ENCODE data around the gene PLS3.

The PLS3 gene

DNA sequence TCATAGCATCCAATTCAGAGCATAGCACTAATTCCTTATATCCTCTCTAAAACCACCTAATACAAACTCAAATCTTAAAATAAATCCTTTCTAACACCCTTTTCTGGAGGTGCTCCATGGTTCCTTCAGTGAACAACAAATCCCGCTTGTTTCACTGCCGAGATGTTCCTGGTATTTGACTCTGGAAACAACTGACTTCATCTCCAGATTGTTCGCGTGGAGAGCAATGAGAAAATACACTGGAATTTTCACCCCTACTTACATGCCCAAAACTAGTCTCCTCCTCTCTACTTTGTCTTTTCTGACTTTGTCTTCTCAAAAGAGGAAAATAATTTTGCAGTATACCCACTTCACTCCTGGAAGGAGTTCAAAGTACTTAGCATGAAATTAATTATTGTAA lies 129.0 kb downstream of the PLS3 start:
- Histone ChIP-seq H3K9me3 (ENCODE audit: control insufficient read depth, low read length) (no peaks in the 10 kb centered on the region), H3K4me3 (ENCODE audit: extremely low read depth, insufficient read depth, low read length, poor library complexity, severe bottlenecking) (no peak overlapping the region), H3K27ac (ENCODE audit: low read depth, low read length, severe bottlenecking) (peak overlapping the region; percentile 91), H3K4me1 (ENCODE audit: control insufficient read depth, insufficient read depth, low read length, poor library complexity, severe bottlenecking) (no peaks in the 10 kb centered on the region), H3K36me3 (ENCODE audit: control insufficient read depth, insufficient read depth, low read length) (no peaks in the 10 kb centered on the region)
- 72 to 100% methylated on average over 1 to 4 of the region's 4 CpGs for WGBS, 2 experiments (ENCODE audit: insufficient coverage in 2 of 2)

- H3K4me3 ChIP-seq (ENCODE audit: extremely low read depth, insufficient read depth, low read length, poor library complexity, severe bottlenecking) = no peak overlapping the region
- H3K9me3 ChIP-seq (ENCODE audit: control insufficient read depth, low read length) = no peaks in the 10 kb centered on the region
- H3K27ac ChIP-seq (ENCODE audit: low read depth, low read length, severe bottlenecking) = peak overlapping the region; percentile 91
- H3K36me3 ChIP-seq (ENCODE audit: control insufficient read depth, insufficient read depth, low read length) = no peaks in the 10 kb centered on the region
- H3K4me1 ChIP-seq (ENCODE audit: control insufficient read depth, insufficient read depth, low read length, poor library complexity, severe bottlenecking) = no peaks in the 10 kb centered on the region
- WGBS, 2 experiments (ENCODE audit: insufficient coverage in 2 of 2) = 40% methylated on average over 2 of the region's 4 CpGs; no CpG with 5 or more reads in 1 of the 2 experiments
Measured at GRCh38 chrX:115690511-115691216, 129.7 kb downstream of the PLS3 start.

DNA sequence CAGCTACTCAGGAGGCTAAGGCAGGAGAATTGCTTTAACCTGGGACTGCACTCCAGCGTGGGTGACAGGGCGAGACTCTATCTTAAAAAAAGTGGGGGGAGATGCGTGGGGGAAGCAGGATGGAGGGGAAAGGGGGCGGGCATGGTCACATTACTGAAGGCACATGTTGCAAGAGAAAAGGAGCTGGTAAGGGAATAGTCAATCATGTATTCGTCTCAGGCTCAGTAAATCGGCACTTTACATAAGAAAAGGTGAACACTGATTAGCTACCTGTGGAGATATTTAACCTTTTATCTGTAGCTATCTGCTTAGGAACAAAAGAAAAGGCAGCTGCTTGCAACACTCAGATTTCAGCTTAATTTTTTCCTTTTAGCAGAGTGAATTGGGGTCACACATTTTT lies 132.5 kb downstream of the PLS3 start:
- no peak overlapping the region for H3K4me3 ChIP-seq (ENCODE audit: extremely low read depth, insufficient read depth, low read length, poor library complexity, severe bottlenecking)
- no peaks in the 10 kb centered on the region for H3K4me1 ChIP-seq (ENCODE audit: control insufficient read depth, insufficient read depth, low read length, poor library complexity, severe bottlenecking)
- 47% methylated on average over 5 of the region's 6 CpGs; no CpG with 5 or more reads in 1 of the 2 experiments for WGBS, 2 experiments (ENCODE audit: insufficient coverage in 2 of 2)
- H3K9me3 ChIP-seq (ENCODE audit: control insufficient read depth, low read length) = no peaks in the 10 kb centered on the region
- no peak overlapping the region for H3K27ac ChIP-seq (ENCODE audit: low read depth, low read length, severe bottlenecking)
- no peaks in the 10 kb centered on the region for H3K36me3 ChIP-seq (ENCODE audit: control insufficient read depth, insufficient read depth, low read length)

GRCh38 chrX:115694028-115694427 lies 133.1 kb downstream of the PLS3 start:
- 56 to 70% methylated on average over 2 to 4 of the region's 6 CpGs for WGBS, 2 experiments (ENCODE audit: insufficient coverage in 2 of 2)
- Histone ChIP-seq H3K27ac (ENCODE audit: low read depth, low read length, severe bottlenecking) (no peak overlapping the region), H3K9me3 (ENCODE audit: control insufficient read depth, low read length) (no peaks in the 10 kb centered on the region), H3K4me1 (ENCODE audit: control insufficient read depth, insufficient read depth, low read length, poor library complexity, severe bottlenecking) (no peaks in the 10 kb centered on the region), H3K36me3 (ENCODE audit: control insufficient read depth, insufficient read depth, low read length) (no peaks in the 10 kb centered on the region), H3K4me3 (ENCODE audit: extremely low read depth, insufficient read depth, low read length, poor library complexity, severe bottlenecking) (no peak overlapping the region)

DNA sequence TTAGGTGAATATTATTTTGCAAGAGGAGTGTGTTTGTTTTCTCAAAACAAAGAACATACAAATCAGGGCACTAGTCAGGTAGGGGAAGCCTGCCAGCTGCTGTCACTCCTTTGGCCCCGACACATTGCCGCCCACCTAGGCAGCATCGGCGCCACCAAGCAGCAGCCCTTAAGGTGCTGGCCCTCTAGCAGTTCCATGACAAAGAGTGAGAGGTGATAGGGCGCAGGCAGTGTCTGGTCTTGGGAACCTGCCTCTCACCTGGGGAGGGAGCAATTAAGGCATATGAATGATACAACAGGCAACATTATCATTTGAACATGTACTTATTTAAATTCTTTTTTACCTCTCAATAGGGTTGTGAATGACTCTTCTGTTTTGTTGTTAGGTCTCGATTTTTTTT lies 135.1 kb downstream of the PLS3 start:
- Histone ChIP-seq H3K4me3 (ENCODE audit: extremely low read depth, insufficient read depth, low read length, poor library complexity, severe bottlenecking) (no peak overlapping the region), H3K4me1 (ENCODE audit: control insufficient read depth, insufficient read depth, low read length, poor library complexity, severe bottlenecking) (no peaks in the 10 kb centered on the region), H3K36me3 (ENCODE audit: control insufficient read depth, insufficient read depth, low read length) (no peaks in the 10 kb centered on the region), H3K27ac (ENCODE audit: low read depth, low read length, severe bottlenecking) (no peak overlapping the region), H3K9me3 (ENCODE audit: control insufficient read depth, low read length) (no peaks in the 10 kb centered on the region)
- WGBS, 2 experiments (ENCODE audit: insufficient coverage in 2 of 2) = 90% methylated on average over 2 of the region's 6 CpGs; no CpG with 5 or more reads in 1 of the 2 experiments

DNA sequence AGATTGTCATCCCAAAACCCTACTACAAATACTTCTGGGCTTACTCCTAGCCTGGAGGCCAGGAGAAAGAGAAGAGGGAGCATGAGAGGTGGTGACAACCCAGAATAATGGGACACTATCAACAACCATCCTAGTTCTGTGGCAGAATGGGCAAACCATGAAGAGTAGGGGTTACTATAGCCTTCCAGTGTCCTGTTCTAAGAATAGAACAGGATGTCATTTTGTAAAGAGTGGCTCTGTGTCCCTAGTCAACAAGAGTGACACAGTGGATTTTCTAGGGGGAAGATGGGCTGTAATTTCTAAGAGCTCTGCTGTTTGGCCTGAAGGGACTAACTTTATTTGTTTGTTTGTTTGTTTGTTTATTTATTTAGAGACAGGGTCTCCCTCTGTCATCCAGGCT lies 136.0 kb downstream of the PLS3 start:
- no peak overlapping the region for H3K4me3 ChIP-seq (ENCODE audit: extremely low read depth, insufficient read depth, low read length, poor library complexity, severe bottlenecking)
- no peaks in the 10 kb centered on the region for H3K36me3 ChIP-seq (ENCODE audit: control insufficient read depth, insufficient read depth, low read length)
- H3K27ac ChIP-seq (ENCODE audit: low read depth, low read length, severe bottlenecking) = no peak overlapping the region
- no peaks in the 10 kb centered on the region for H3K4me1 ChIP-seq (ENCODE audit: control insufficient read depth, insufficient read depth, low read length, poor library complexity, severe bottlenecking)
- H3K9me3 ChIP-seq (ENCODE audit: control insufficient read depth, low read length) = no peaks in the 10 kb centered on the region

- Histone ChIP-seq H3K4me3 (ENCODE audit: extremely low read depth, insufficient read depth, low read length, poor library complexity, severe bottlenecking) (no peak overlapping the region), H3K27ac (ENCODE audit: low read depth, low read length, severe bottlenecking) (no peak overlapping the region), H3K9me3 (ENCODE audit: control insufficient read depth, low read length) (no peaks in the 10 kb centered on the region), H3K4me1 (ENCODE audit: control insufficient read depth, insufficient read depth, low read length, poor library complexity, severe bottlenecking) (no peaks in the 10 kb centered on the region), H3K36me3 (ENCODE audit: control insufficient read depth, insufficient read depth, low read length) (no peaks in the 10 kb centered on the region)
- no CpG with 5 or more reads among the region's 2 CpGs for WGBS, 2 experiments (ENCODE audit: insufficient coverage in 2 of 2)
Measured at GRCh38 chrX:115697806-115698205, 136.8 kb downstream of the PLS3 start.
